ENCODE results near the gene REG1B. TPM values are rescaled to one million over a fixed set of nuclear protein-coding genes. Genes with fewer than 3 reads are reported as not detected.

Gene REG1B
- total RNA-seq (2014; rRNA removed; shearing (Covaris generic)): not detected in 2 replicates

GRCh38 chr2:79087785-79088364 lies at the start of gene REG1B:
Gene REG1B, minus strand, starts transcription at chr2:79087993. Its CDS starts 381 bp downstream, at chr2:79087612.

GRCh38 chr2:79120194-79120713 lies 32.5 kb upstream of the REG1B start, which contains the start of gene REG1A:
Gene REG1A, plus strand, starts transcription at chr2:79120488. Its CDS starts 374 bp downstream, at chr2:79120862.

Other genes with a start within 250 kb of the REG1B start
- 1.1 TPM in 1 of 2 replicates, not detected in the other for gene REG3G, start 62.3 kb downstream of the REG1B start, total RNA-seq (2014; rRNA removed; shearing (Covaris generic))
- 0.37 TPM in 1 of 2 replicates, not detected in the other for gene REG1A, start 32.5 kb upstream of the REG1B start, total RNA-seq (2014; rRNA removed; shearing (Covaris generic))
- not detected in 2 replicates for gene REG3A, start 71.8 kb upstream of the REG1B start, total RNA-seq (2014; rRNA removed; shearing (Covaris generic))